ENCODE data around the gene BCL3.

- TF ChIP-seq, protein P1, sequence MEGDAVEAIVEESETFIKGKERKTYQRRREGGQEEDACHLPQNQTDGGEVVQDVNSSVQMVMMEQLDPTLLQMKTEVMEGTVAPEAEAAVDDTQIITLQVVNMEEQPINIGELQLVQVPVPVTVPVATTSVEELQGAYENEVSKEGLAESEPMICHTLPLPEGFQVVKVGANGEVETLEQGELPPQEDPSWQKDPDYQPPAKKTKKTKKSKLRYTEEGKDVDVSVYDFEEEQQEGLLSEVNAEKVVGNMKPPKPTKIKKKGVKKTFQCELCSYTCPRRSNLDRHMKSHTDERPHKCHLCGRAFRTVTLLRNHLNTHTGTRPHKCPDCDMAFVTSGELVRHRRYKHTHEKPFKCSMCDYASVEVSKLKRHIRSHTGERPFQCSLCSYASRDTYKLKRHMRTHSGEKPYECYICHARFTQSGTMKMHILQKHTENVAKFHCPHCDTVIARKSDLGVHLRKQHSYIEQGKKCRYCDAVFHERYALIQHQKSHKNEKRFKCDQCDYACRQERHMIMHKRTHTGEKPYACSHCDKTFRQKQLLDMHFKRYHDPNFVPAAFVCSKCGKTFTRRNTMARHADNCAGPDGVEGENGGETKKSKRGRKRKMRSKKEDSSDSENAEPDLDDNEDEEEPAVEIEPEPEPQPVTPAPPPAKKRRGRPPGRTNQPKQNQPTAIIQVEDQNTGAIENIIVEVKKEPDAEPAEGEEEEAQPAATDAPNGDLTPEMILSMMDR (conservative IDR thresholded peaks at IDR 0.05) = no peak
- no peak for TF ChIP-seq ZFX (IDR thresholded peaks at IDR 0.05)
Measured at GRCh38 chr19:44785993-44786392, 37.5 kb downstream of the BCL3 start.

All from C4-2B (cell line).